HCT116 (cell line): ENCODE data around the gene EFEMP2. TPM values are rescaled to one million over a fixed set of nuclear protein-coding genes. Genes with fewer than 3 reads are reported as not detected.

Experiments
- ATAC-seq: fragments of 200-7000 bp; cut with Tn5 transposase; 2 replicates; pipeline ENCODE4 v1.9.1; 2020; ENCODE audit warnings: mild to moderate bottlenecking, moderate library complexity
- BruUV-seq: library from RNA; stranded (reverse); fragments of 400-500 nt; replicated peaks from 2 replicates; lab custom pipeline; 2021; lab: Mats Ljungman, UMichigan
- CTCF ChIA-PET: fragments of 300-600 bp; sonication (Branson Sonifier 250); formaldehyde crosslinking; loops from one replicate; lab custom pipeline; 2021; ENCODE audit warnings: antibody characterized with exemption; lab: Charles Lee
- POLR2A ChIA-PET: fragments of 300-600, 350-600 bp; sonication (Branson Sonifier 250); formaldehyde crosslinking; loops from one replicate; lab custom pipeline; 2021; ENCODE audit warnings: antibody characterized with exemption; lab: Charles Lee
- RAD21 ChIA-PET, 2 experiments: fragments of 300-600 bp; sonication (Branson Sonifier 250); formaldehyde crosslinking; loops; one replicate each; lab custom pipeline; 2023; ENCODE audit warnings: low total read pairs in 2 of 2; ENCODE audit not compliant: uncharacterized antibody in 2 of 2, unreplicated experiment in 2 of 2, low non-redundant PET in 1 of 2; lab: Charles Lee
- DNase-seq: peaks from one replicate; pipeline ENCODE4 v3.0.0-alpha.2; 2010; ENCODE audit warnings: low read depth, low spot score
- H2AFZ ChIP-seq: fragments of 200-600 bp; shearing (Covaris generic), sonication (generic); 2 replicates; pipeline ENCODE4 v1.6.1; 2017; ENCODE audit warnings: low read depth, mixed run types, mixed read lengths, antibody characterized with exemption, low read length; ENCODE audit not compliant: poor library complexity, severe bottlenecking
- H3K27ac ChIP-seq: 2 replicates; pipeline ENCODE4 v1.5.1; 2012; ENCODE audit warnings: low read depth, low read length
- H3K27me3 ChIP-seq: fragments of 200-600 bp; sonication (generic); 2 replicates; pipeline ENCODE4 v1.6.1; 2016; ENCODE audit warnings: mixed run types, low read length, mixed read lengths; ENCODE audit not compliant: insufficient read depth
- H3K36me3 ChIP-seq, 2 experiments: fragments of 200-500 bp in 1 of 2; fragments of 200-600 bp in 1 of 2; sonication (Bioruptor generic) in 1 of 2; sonication (generic) in 1 of 2; 2 replicates each; pipeline versions ENCODE4 v1.5.1 to v1.6.1; 2014 to 2016; ENCODE audit warnings: low read length in 2 of 2, inconsistent platforms in 1 of 2, mixed read lengths in 1 of 2, mixed run types in 1 of 2; ENCODE audit not compliant: insufficient read depth in 2 of 2, control insufficient read depth in 1 of 2
- H3K4me1 ChIP-seq, 2 experiments: fragments of 200-600 bp in 1 of 2; sonication (generic) in 1 of 2; 2 replicates each; pipeline versions ENCODE4 v1.5.1 to v1.6.1; 2012 to 2017; ENCODE audit warnings: low read length in 2 of 2, inconsistent platforms in 1 of 2, mild to moderate bottlenecking in 1 of 2, mixed read lengths in 1 of 2, mixed run types in 1 of 2, moderate library complexity in 1 of 2; ENCODE audit not compliant: insufficient read depth in 2 of 2, control insufficient read depth in 1 of 2
- H3K4me2 ChIP-seq: fragments of 200-600 bp; sonication (generic); 2 replicates; pipeline ENCODE4 v1.6.1; 2017; ENCODE audit warnings: mixed run types, low read length, mixed read lengths
- H3K4me3 ChIP-seq, 2 experiments: fragments of 200-600 bp in 1 of 2; sonication (generic) in 1 of 2; replicated peaks in 1 of 2; 2 replicates each; pipeline ENCODE4 v1.5.1; 2011 to 2016; ENCODE audit warnings: low read length in 2 of 2, control low read depth in 1 of 2, low read depth in 1 of 2, mild to moderate bottlenecking in 1 of 2, mixed read lengths in 1 of 2, mixed run types in 1 of 2
- H3K79me2 ChIP-seq: fragments of 200-600 bp; sonication (generic); 2 replicates; pipeline ENCODE4 v1.6.1; 2017; ENCODE audit warnings: mild to moderate bottlenecking, mixed run types, low read length, moderate library complexity, mixed read lengths; ENCODE audit not compliant: insufficient read depth
- H3K9ac ChIP-seq: fragments of 200-600 bp; sonication (generic); 2 replicates; pipeline ENCODE4 v1.6.1; 2016; ENCODE audit warnings: low read length, mixed read lengths
- H3K9me2 ChIP-seq: fragments of 200-600 bp; sonication (generic), shearing (Covaris generic); 2 replicates; pipeline ENCODE4 v1.6.1; 2017; ENCODE audit warnings: mixed run types, mild to moderate bottlenecking, moderate library complexity; ENCODE audit not compliant: insufficient read depth
- H3K9me3 ChIP-seq, 2 experiments: fragments of 200-500 bp in 1 of 2; fragments of 200-600 bp in 1 of 2; sonication (Bioruptor generic) in 1 of 2; sonication (generic) in 1 of 2; 2 replicates each; pipeline ENCODE4 v1.6.1; 2014 to 2017; ENCODE audit warnings: low read length in 2 of 2, mixed read lengths in 2 of 2, inconsistent platforms in 1 of 2, low read depth in 1 of 2, mild to moderate bottlenecking in 1 of 2, mixed run types in 1 of 2, moderate library complexity in 1 of 2; ENCODE audit not compliant: control insufficient read depth in 1 of 2, insufficient read depth in 1 of 2
- H4K20me1 ChIP-seq: fragments of 200-600 bp; sonication (generic), shearing (Covaris generic); 2 replicates; pipeline ENCODE4 v1.6.1; 2017; ENCODE audit warnings: mixed run types, mild to moderate bottlenecking, moderate library complexity; ENCODE audit not compliant: insufficient read depth
- CBX3 ChIP-seq: IDR thresholded peaks from 2 replicates; pipeline ENCODE4 v1.6.1; 2012; ENCODE audit warnings: low read depth
- EGR1 ChIP-seq: IDR thresholded peaks from 2 replicates; pipeline ENCODE4 v1.6.1; 2012; ENCODE audit warnings: low read depth
- ELF1 ChIP-seq: IDR thresholded peaks from 2 replicates; pipeline ENCODE4 v1.6.1; 2012; ENCODE audit warnings: low read depth, borderline replicate concordance
- EZH2 ChIP-seq: fragments of 200-600 bp; sonication (generic); IDR thresholded peaks from 2 replicates; pipeline ENCODE4 v1.6.1; 2017; ENCODE audit warnings: antibody characterized with exemption, mixed run types
- EZH2phosphoT487 ChIP-seq: fragments of 200-600 bp; IDR thresholded peaks from 2 replicates; pipeline ENCODE4 v1.6.1; 2018; ENCODE audit warnings: antibody characterized with exemption, borderline replicate concordance
- FOSL1 ChIP-seq: IDR thresholded peaks from 2 replicates; pipeline ENCODE4 v1.6.1; 2012; ENCODE audit warnings: low read depth
- JUND ChIP-seq: IDR thresholded peaks from 2 replicates; pipeline ENCODE4 v1.6.1; 2012
- POLR2AphosphoS5 ChIP-seq: IDR thresholded peaks from 2 replicates; pipeline ENCODE4 v1.6.1; 2011; ENCODE audit warnings: mild to moderate bottlenecking, low read depth, low read length, moderate library complexity
- RAD21 ChIP-seq: IDR thresholded peaks from 2 replicates; pipeline ENCODE4 v1.6.1; 2012; ENCODE audit warnings: low read depth, mild to moderate bottlenecking
- SIN3A ChIP-seq: IDR thresholded peaks from 2 replicates; pipeline ENCODE4 v1.6.1; 2012; ENCODE audit warnings: low read depth
- SRF ChIP-seq: IDR thresholded peaks from 2 replicates; pipeline ENCODE4 v1.6.1; 2012; ENCODE audit warnings: low read depth
- TCF7L2 ChIP-seq: IDR thresholded peaks from 2 replicates; pipeline ENCODE4 v1.7.0; 2011; ENCODE audit warnings: borderline replicate concordance, inconsistent platforms; ENCODE audit not compliant: insufficient read depth, insufficient read length; ENCODE audit errors: extremely low read depth
- YY1 ChIP-seq: IDR thresholded peaks from 2 replicates; pipeline ENCODE4 v1.6.1; 2011; ENCODE audit warnings: low read length, low read depth, moderate library complexity, mild to moderate bottlenecking; ENCODE audit not compliant: insufficient replicate concordance; ENCODE audit errors: extremely low read depth
- ZNF274 ChIP-seq: fragments of 200-500 bp; sonication (Bioruptor generic); IDR thresholded peaks from 2 replicates; pipeline ENCODE4 v1.6.1; 2014; ENCODE audit warnings: mild to moderate bottlenecking, low read depth, low read length, inconsistent platforms
- intact Hi-C: fragments of 100-400 bp; cut with micrococcal nuclease; formaldehyde crosslinking; loops from 2 replicates; pipeline ENCODE4 v1.10.0; 2022
- total RNA-seq: library from RNA; stranded (reverse); gene quantifications from one replicate; pipeline ENCODE4 v1.2.1, GENCODE V29; 2021; ENCODE audit not compliant: unreplicated experiment
- TF ChIP-seq, protein P1 (sequence below): IDR thresholded peaks from 2 replicates; pipeline ENCODE4 v1.6.1; 2011; ENCODE audit warnings: mild to moderate bottlenecking, low read length, moderate library complexity; ENCODE audit not compliant: insufficient replicate concordance; ENCODE audit errors: extremely low read depth
- TF ChIP-seq, protein P2 (sequence below): IDR thresholded peaks from 2 replicates; pipeline ENCODE4 v1.6.1; 2012
- TF ChIP-seq, protein P3 (sequence below): IDR thresholded peaks from 2 replicates; pipeline ENCODE4 v1.6.1; 2012

Gene EFEMP2
- total RNA-seq, 1 experiment from 2014 or later, result 8.4 TPM

DNA sequence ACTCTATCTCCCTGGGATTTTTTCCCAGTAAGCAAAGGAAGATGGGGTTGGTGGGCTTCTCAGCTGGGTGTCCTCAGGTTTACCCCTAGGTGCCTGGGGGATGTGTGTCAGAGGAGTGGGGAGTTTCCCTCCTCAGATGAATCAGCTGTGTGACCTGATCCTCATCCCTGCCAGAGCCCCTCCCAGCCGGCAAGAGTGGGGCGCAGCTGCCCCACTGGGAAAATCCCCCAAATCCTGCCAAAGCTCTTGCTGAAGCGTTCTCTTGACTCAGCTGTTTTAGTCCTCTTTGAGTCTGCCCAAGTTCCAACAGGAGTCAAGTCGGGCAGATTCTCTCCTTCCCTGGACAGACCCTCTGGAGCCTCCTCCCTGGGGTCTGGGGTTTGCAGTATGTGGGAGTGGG, 40.2 kb upstream of the EFEMP2 start (continued):
- TF ChIP-seq, protein P1, sequence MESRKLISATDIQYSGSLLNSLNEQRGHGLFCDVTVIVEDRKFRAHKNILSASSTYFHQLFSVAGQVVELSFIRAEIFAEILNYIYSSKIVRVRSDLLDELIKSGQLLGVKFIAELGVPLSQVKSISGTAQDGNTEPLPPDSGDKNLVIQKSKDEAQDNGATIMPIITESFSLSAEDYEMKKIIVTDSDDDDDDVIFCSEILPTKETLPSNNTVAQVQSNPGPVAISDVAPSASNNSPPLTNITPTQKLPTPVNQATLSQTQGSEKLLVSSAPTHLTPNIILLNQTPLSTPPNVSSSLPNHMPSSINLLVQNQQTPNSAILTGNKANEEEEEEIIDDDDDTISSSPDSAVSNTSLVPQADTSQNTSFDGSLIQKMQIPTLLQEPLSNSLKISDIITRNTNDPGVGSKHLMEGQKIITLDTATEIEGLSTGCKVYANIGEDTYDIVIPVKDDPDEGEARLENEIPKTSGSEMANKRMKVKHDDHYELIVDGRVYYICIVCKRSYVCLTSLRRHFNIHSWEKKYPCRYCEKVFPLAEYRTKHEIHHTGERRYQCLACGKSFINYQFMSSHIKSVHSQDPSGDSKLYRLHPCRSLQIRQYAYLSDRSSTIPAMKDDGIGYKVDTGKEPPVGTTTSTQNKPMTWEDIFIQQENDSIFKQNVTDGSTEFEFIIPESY, result no peak
- TF ChIP-seq JUND (no peak), CBX3 (no peak), ZNF274 (no peak), FOSL1 (no peak)

DNA sequence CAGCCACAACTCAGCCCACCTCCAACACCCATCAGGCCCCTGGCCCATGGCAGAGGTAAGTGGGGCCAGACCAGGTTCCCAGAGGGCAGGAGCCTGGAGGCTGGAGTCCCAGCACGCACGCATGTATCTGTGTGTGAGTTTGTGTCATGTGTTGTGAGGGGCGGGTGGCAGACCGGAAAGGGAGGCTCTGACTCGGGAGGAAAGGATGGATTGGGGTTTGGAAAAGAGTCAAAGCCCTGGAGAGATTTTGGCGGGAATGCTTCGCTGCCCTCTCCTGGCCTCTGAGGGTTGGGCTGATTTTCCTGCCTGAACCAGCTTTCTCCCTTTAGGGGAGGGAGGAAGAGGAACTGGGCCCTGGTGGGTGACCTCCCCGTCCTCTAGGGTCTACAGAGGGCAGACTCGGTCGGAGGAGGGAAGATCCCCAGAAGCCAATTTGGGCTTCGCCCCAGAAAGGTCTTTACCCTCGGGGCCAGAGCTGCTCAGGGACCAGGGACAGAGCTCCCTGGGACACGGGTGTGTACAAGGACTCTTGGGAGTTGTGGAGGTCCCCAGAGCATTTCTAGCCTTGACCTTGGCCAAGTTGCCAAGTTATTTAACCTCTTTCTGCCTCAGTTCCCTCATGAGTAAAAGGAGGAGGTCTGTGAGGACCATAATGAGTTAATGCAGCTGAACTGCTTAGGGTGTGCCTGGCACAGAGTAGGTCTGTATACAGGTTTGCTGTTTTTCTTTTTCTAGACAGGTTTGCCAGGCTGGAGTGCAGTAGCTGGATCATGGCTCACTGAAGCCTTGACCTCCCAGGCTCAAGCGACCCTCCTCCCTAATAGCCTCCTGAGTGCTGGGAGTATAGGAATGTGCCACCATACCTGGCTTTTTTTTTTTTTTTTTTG, 39.3 kb upstream of the EFEMP2 start:
- DNase-seq (peak; percentile 72), ATAC-seq (peak; percentile 28)
- BruUV-seq, result TSS peak; percentile 52
- CTCF ChIA-PET, result interaction anchor here (2.3 to 2.9 kb wide), 2 partner anchors 19 to 23 kb away, joined by 16 to 19 read pairs; partner anchors contain the start of genes CCDC85B and FIBP
- Histone ChIP-seq H2AFZ (no peak overlapping the region), H3K27ac (peak overlapping the region; percentile 75), H3K9ac (peak overlapping the region; percentile 75), H3K4me3 (peak overlapping the region; percentile 7 to 25; a peak in 2 of 4 replicates), H3K4me1 (peaks cover 59 to 97% of the 10 kb centered on the region in 2 experiments), H3K36me3 (no peaks in the 10 kb centered on the region), H4K20me1 (no peaks in the 10 kb centered on the region), H3K9me3 (no peaks in the 10 kb centered on the region), H3K4me2 (peak overlapping the region; percentile 96), H3K79me2 (peaks cover 12% of the 10 kb centered on the region), H3K27me3 (no peaks in the 10 kb centered on the region), H3K9me2 (no peaks in the 10 kb centered on the region)
- intact Hi-C loops, result no loop called here
- POLR2A ChIA-PET, result interaction anchor here (1.0 to 4.8 kb wide), 6 partner anchors 9 to 54 kb away, joined by 3 to 39 read pairs (median 8); partner anchors contain the start of genes CCDC85B, CFL1, FIBP and FOSL1
- RAD21 ChIA-PET, result interaction anchor here in 1 of 2 experiments (0.7 kb wide), 1 partner anchor 24 kb away, joined by 3 read pairs; the partner anchor contains the start of gene FIBP
- TF ChIP-seq RAD21 (no peak), EZH2phosphoT487 (no peak), YY1 (peak; percentile 22), JUND (no peak), ELF1 (no peak), SRF (no peak), SIN3A (no peak), EGR1 (no peak), POLR2AphosphoS5 (peak; percentile 71), EZH2 (no peak), CBX3 (no peak), TCF7L2 (peak; percentile 4), ZNF274 (no peak), FOSL1 (no peak)
- TF ChIP-seq, protein P2, sequence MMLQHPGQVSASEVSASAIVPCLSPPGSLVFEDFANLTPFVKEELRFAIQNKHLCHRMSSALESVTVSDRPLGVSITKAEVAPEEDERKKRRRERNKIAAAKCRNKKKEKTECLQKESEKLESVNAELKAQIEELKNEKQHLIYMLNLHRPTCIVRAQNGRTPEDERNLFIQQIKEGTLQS, result no peak
- TF ChIP-seq, protein P3, sequence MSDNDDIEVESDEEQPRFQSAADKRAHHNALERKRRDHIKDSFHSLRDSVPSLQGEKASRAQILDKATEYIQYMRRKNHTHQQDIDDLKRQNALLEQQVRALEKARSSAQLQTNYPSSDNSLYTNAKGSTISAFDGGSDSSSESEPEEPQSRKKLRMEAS, result no peak
